H9 (cell line): ENCODE data around the gene KLHL5. TPM values are rescaled to one million over a fixed set of nuclear protein-coding genes. Genes with fewer than 3 reads are reported as not detected.

Experiments used
- DNase-seq: peaks from one replicate; pipeline ENCODE4 v3.0.0-alpha.2; 2017
- H2AFZ ChIP-seq: one replicate; pipeline ENCODE4 v1.6.1; 2013; ENCODE audit warnings: mild to moderate bottlenecking, low read length, control low read depth, moderate library complexity
- H2AK5ac ChIP-seq: 2 replicates; pipeline ENCODE4 v1.6.1; 2013; ENCODE audit warnings: low read length, control low read depth, mixed read lengths; ENCODE audit not compliant: insufficient read length
- H2BK120ac ChIP-seq: one replicate; pipeline ENCODE4 v1.6.1; 2013; ENCODE audit warnings: low read depth, mild to moderate bottlenecking, low read length, control low read depth, inconsistent platforms; ENCODE audit not compliant: poor library complexity, severe bottlenecking
- H2BK12ac ChIP-seq: 2 replicates; pipeline ENCODE4 v1.6.1; 2013; ENCODE audit warnings: low read length, control low read depth, mixed read lengths, low read depth; ENCODE audit not compliant: insufficient read length
- H2BK15ac ChIP-seq: 2 replicates; pipeline ENCODE4 v1.6.1; 2013; ENCODE audit warnings: low read depth, low read length, control low read depth
- H2BK20ac ChIP-seq: one replicate; pipeline ENCODE4 v1.6.1; 2013; ENCODE audit warnings: low read depth, mild to moderate bottlenecking, low read length, control low read depth, inconsistent platforms; ENCODE audit not compliant: poor library complexity, severe bottlenecking
- H2BK5ac ChIP-seq: 2 replicates; pipeline ENCODE4 v1.6.1; 2013; ENCODE audit warnings: low read length, control low read depth, mixed read lengths; ENCODE audit not compliant: insufficient read length
- H3K14ac ChIP-seq: 2 replicates; pipeline ENCODE4 v1.6.1; 2013; ENCODE audit warnings: low read length, control low read depth; ENCODE audit not compliant: insufficient read depth
- H3K18ac ChIP-seq: 2 replicates; pipeline ENCODE4 v1.6.1; 2013; ENCODE audit warnings: low read depth, mild to moderate bottlenecking, mixed read lengths, low read length, control low read depth; ENCODE audit not compliant: insufficient read length
- H3K23ac ChIP-seq: 2 replicates; pipeline ENCODE4 v1.6.1; 2013; ENCODE audit warnings: low read length, control low read depth, mixed read lengths, low read depth; ENCODE audit not compliant: insufficient read length
- H3K23me2 ChIP-seq: 2 replicates; pipeline ENCODE4 v1.6.1; 2013; ENCODE audit warnings: low read depth, mild to moderate bottlenecking, mixed read lengths, low read length, control low read depth; ENCODE audit not compliant: insufficient read length, poor library complexity, severe bottlenecking
- H3K27ac ChIP-seq: 2 replicates; pipeline ENCODE4 v1.5.1; 2013; ENCODE audit warnings: low read length, control low read depth, mixed read lengths, low read depth; ENCODE audit not compliant: insufficient read length
- H3K27me3 ChIP-seq: 2 replicates; pipeline ENCODE4 v1.6.1; 2013; ENCODE audit warnings: low read length, control low read depth, inconsistent platforms; ENCODE audit not compliant: insufficient read depth
- H3K4ac ChIP-seq: 2 replicates; pipeline ENCODE4 v1.6.1; 2013; ENCODE audit warnings: low read depth, mild to moderate bottlenecking, control low read depth, inconsistent platforms, low read length, moderate library complexity
- H3K4me1 ChIP-seq: 2 replicates; pipeline ENCODE4 v1.6.1; 2013; ENCODE audit warnings: low read length, control low read depth, inconsistent platforms; ENCODE audit not compliant: insufficient read depth
- H3K4me2 ChIP-seq: 2 replicates; pipeline ENCODE4 v1.6.1; 2013; ENCODE audit warnings: low read length, control low read depth, mixed read lengths; ENCODE audit not compliant: insufficient read length, insufficient read depth
- H3K56ac ChIP-seq: 2 replicates; pipeline ENCODE4 v1.6.1; 2013; ENCODE audit warnings: low read depth, mild to moderate bottlenecking, mixed read lengths, low read length, control low read depth; ENCODE audit not compliant: insufficient read length
- H3K79me1 ChIP-seq: 2 replicates; pipeline ENCODE4 v1.6.1; 2013; ENCODE audit warnings: low read depth, mild to moderate bottlenecking, moderate library complexity, low read length, control low read depth, inconsistent platforms; ENCODE audit not compliant: insufficient read depth, poor library complexity, severe bottlenecking
- H3K79me2 ChIP-seq: 2 replicates; pipeline ENCODE4 v1.6.1; 2013; ENCODE audit warnings: low read length, control low read depth, inconsistent platforms; ENCODE audit not compliant: insufficient read depth
- H3K9ac ChIP-seq: 2 replicates; pipeline ENCODE4 v1.6.1; 2013; ENCODE audit warnings: low read length, control low read depth, mixed read lengths; ENCODE audit not compliant: insufficient read length; ENCODE audit errors: extremely low read depth
- H3K9me3 ChIP-seq: one replicate; pipeline ENCODE4 v1.6.1; 2013; ENCODE audit warnings: low read depth, low read length, inconsistent platforms; ENCODE audit not compliant: control insufficient read depth
- H3T11ph ChIP-seq: one replicate; pipeline ENCODE4 v1.6.1; 2013; ENCODE audit warnings: mild to moderate bottlenecking, low read length, control low read depth, inconsistent platforms
- H4K20me1 ChIP-seq: one replicate; pipeline ENCODE4 v1.6.1; 2013; ENCODE audit not compliant: control insufficient read depth, insufficient read length, insufficient read depth
- H4K5ac ChIP-seq: 2 replicates; pipeline ENCODE4 v1.6.1; 2013; ENCODE audit warnings: low read depth, mild to moderate bottlenecking, mixed read lengths, low read length, control low read depth; ENCODE audit not compliant: insufficient read length
- H4K8ac ChIP-seq: replicated peaks from 2 replicates; pipeline ENCODE4 v1.6.1; 2013; ENCODE audit warnings: low read length, control low read depth, mixed read lengths, low read depth; ENCODE audit not compliant: insufficient read length
- H4K91ac ChIP-seq: 2 replicates; pipeline ENCODE4 v1.6.1; 2013; ENCODE audit warnings: low read depth, mild to moderate bottlenecking, moderate library complexity, mixed read lengths, low read length, control low read depth; ENCODE audit not compliant: insufficient read length
- H3K27ac Mint-ChIP-seq, 3 experiments: 2 replicates in 2 of 3; 3 replicates in 1 of 3; pipeline ENCODE4 v1.8.0; 2020 to 2021; ENCODE audit warnings: mixed read lengths in 3 of 3, mild to moderate bottlenecking in 1 of 3, moderate library complexity in 1 of 3
- H3K27me3 Mint-ChIP-seq: 2 replicates; pipeline ENCODE4 v1.8.0; 2021; ENCODE audit warnings: low read depth, mild to moderate bottlenecking, moderate library complexity, mixed read lengths
- H3K36me3 Mint-ChIP-seq, 3 experiments: 2 replicates in 2 of 3; 3 replicates in 1 of 3; pipeline ENCODE4 v1.8.0; 2020 to 2021; ENCODE audit warnings: low read depth in 3 of 3, mixed read lengths in 3 of 3; ENCODE audit not compliant: insufficient read depth in 1 of 3
- H3K4me1 Mint-ChIP-seq, 2 experiments: 2 replicates each; pipeline ENCODE4 v1.8.0; 2020; ENCODE audit warnings: mixed read lengths in 2 of 2
- H3K4me3 Mint-ChIP-seq, 2 experiments: 2 replicates in 1 of 2; 3 replicates in 1 of 2; pipeline ENCODE4 v1.8.0; 2020 to 2021; ENCODE audit warnings: mild to moderate bottlenecking in 2 of 2, mixed read lengths in 2 of 2, moderate library complexity in 1 of 2
- H3K9me3 Mint-ChIP-seq, 2 experiments: 2 replicates in 1 of 2; 3 replicates in 1 of 2; pipeline ENCODE4 v1.8.0; 2020; ENCODE audit warnings: mild to moderate bottlenecking in 2 of 2, mixed read lengths in 2 of 2, moderate library complexity in 1 of 2
- CTCF ChIP-seq: fragments of 200-600 bp; sonication (generic); conservative IDR thresholded peaks from 3 replicates; pipeline ENCODE4 v1.8.0; 2021; ENCODE audit warnings: antibody characterized with exemption, mild to moderate bottlenecking
- WGBS: extraction: QIAGEN DNeasy Blood & Tissue Kit; methylation state at CpG from one replicate; pipeline ENCODE4 v1.1.7; 2013; ENCODE audit warnings: missing lambda C conversion rate, low lambda C conversion rate, mixed read lengths; ENCODE audit not compliant: insufficient read length; ENCODE audit errors: extremely low coverage; 5-methylcytosine and 5-hydroxymethylcytosine counted together
- total RNA-seq: library from RNA; stranded (reverse); gene quantifications from 2 replicates; pipeline ENCODE4 v1.2.1, GENCODE V29; 2021

KLHL5 gene
- total RNA-seq, 1 experiment from 2014 or later: 16.8 TPM

- H3K79me1 ChIP-seq: no peaks in the 10 kb centered on the region
- no peaks in the 10 kb centered on the region for H3K27me3 ChIP-seq
- no peak for DNase-seq
- no peak overlapping the region for H2AFZ ChIP-seq
- peak overlapping the region; percentile 89 for H2AK5ac ChIP-seq
- H3K27ac Mint-ChIP-seq: no peak overlapping the region
- H3K9me3 Mint-ChIP-seq: no peaks in the 10 kb centered on the region
- H3K4me2 ChIP-seq: no peak overlapping the region
- no peak overlapping the region for H2BK5ac ChIP-seq
- no peak overlapping the region for H3K56ac ChIP-seq
- no peak overlapping the region for H3K27ac ChIP-seq
- H3K9me3 ChIP-seq: no peaks in the 10 kb centered on the region
- peaks cover 0 to 12% of the 10 kb centered on the region in 2 experiments; a peak in 2 of 4 replicates for H3K4me1 Mint-ChIP-seq
- H4K91ac ChIP-seq: no peak overlapping the region
- H2BK120ac ChIP-seq: no peak overlapping the region
- no peaks in the 10 kb centered on the region for H3K23me2 ChIP-seq
- H3K4ac ChIP-seq: no peak overlapping the region
- no peak overlapping the region for H2BK12ac ChIP-seq
- no peaks in the 10 kb centered on the region; the same call in 1 of the 2 replicates for H3K79me2 ChIP-seq
- no peak overlapping the region for H3K14ac ChIP-seq
- no peaks in the 10 kb centered on the region for H3K27me3 Mint-ChIP-seq
- no peak overlapping the region for H3K18ac ChIP-seq
- no peak for TF ChIP-seq CTCF
- no peak overlapping the region for H2BK15ac ChIP-seq
- no peak overlapping the region for H3K23ac ChIP-seq
- H3K9ac ChIP-seq: no peak overlapping the region
- peaks cover 2% of the 10 kb centered on the region for H4K20me1 ChIP-seq
- H4K8ac ChIP-seq: no peak overlapping the region
- no peak overlapping the region for H3T11ph ChIP-seq
- no peak overlapping the region for H2BK20ac ChIP-seq
- no peak overlapping the region for H4K5ac ChIP-seq
- no peaks in the 10 kb centered on the region for H3K36me3 Mint-ChIP-seq
- H3K4me3 Mint-ChIP-seq: no peak overlapping the region
- H3K4me1 ChIP-seq: no peaks in the 10 kb centered on the region
- no CpG with 5 or more reads among the region's 3 CpGs for WGBS
These were observed 6.9 kb downstream of the KLHL5 start for GRCh38 chr4:39068907-39069306.
